T-helper 9 cell (primary cell): ENCODE measurements around the gene NDST3.
"Not testable (repeated sequence)": the region's sequence is repeated elsewhere in the genome, so short reads cannot be mapped to it uniquely, and the experiment has no call there.

Experiments
- DNase-seq: peaks from one replicate; pipeline ENCODE4 v3.0.0-alpha.2; 2020

The NDST3 gene

DNA sequence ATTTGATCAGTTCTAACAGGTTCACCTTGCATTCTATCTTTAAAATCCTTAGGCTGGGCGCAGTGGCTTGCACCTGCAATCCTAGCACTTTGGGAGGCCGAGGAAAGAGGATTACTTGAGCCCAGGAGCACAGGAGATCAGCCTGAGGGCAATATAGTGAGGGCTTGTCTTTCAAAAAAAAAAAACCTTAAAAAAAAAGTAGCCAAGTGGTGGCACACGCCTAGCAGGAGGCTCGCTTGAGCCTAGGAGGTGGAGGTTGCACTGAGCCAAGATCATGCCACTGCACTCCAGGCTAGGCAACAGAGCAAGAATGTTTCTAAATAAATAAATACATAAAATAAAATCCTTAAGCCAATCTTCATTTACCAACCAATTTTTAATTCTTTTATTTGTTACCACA, 243.0 kb downstream of the NDST3 start:
- DNase-seq = no peak

DNA sequence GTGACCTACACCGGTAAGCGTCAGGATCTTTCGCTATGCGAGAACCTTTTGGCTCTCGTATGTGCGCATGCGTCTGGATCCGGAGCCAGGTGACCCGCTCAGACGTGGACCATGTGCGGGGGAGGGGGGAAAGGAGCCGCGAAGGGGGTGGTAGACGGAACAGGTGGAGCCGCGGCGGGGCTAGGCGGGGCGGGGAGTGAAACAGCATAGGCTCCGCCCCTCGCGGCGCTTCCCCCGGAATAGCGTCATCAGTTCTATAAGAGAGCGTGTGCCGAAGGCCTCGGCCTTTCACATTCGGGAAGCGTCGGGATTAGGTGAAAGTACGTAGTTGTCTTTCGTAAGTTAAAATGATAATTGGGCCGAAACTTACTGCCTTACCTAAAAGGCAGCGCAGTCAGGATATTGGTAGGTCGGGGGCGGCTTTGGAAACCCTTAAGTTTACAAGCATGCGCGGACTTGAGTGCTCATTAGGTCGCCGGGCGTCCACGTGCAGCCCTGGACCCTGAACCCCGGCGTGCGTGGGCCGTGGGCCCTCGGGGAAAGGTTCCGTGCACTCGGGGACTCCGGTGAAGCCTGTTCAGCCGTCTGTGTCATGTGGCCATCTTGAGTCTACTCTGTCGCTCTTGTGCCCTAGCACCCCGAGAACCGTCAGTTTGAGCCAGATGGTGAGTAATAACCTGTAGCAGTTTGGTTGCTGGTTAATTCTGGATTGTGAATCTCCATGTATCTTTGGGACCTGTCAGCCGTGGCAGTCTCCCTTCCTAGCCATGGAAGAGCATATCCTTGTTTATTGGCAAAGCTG, 244.4 kb downstream of the NDST3 start:
- peak; percentile 98 for DNase-seq

DNA sequence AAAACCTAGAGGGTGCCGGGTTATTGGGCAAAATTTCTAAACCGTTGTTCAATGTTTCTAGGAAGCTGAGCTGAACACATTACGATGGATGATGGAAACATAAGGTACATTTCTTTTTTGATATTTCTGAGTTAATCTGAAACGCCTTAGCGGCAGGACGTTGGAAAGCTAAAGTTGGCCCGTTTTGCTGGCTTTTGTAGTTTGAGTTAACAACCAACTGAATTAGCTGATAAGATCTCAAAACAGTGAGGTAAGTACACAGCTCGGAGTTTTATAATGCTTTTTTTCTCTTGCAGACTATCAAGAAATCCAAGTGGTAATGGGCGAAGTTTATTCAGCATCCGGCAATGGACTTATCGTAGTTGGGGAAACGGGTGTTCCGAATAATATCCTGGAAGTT, 245.0 kb downstream of the NDST3 start:
- DNase-seq = no peak

DNA sequence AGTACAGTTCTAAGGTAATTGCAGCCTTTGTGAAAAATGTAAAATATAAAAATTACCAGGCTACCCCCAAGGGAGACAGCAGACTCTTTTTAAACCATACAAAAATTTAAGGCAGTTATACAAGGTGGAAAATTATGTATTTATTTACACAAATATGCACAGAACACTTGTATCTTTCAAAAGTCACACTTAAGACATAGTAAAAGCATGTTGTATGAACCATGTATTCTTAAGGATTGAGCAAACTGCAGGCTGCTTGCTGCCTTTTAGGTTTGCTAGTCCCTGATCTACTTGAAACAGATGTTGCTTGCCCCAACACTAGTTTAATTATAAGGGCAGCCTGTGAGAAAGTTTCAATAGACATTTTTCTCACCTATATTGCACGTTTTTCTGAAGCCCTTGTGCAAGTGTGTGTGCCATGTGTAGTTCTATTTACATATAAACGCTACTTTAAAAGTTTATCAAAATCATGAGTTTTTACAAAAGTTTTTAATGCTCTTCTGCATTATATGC, 245.7 kb downstream of the NDST3 start:
- no peak for DNase-seq

DNA sequence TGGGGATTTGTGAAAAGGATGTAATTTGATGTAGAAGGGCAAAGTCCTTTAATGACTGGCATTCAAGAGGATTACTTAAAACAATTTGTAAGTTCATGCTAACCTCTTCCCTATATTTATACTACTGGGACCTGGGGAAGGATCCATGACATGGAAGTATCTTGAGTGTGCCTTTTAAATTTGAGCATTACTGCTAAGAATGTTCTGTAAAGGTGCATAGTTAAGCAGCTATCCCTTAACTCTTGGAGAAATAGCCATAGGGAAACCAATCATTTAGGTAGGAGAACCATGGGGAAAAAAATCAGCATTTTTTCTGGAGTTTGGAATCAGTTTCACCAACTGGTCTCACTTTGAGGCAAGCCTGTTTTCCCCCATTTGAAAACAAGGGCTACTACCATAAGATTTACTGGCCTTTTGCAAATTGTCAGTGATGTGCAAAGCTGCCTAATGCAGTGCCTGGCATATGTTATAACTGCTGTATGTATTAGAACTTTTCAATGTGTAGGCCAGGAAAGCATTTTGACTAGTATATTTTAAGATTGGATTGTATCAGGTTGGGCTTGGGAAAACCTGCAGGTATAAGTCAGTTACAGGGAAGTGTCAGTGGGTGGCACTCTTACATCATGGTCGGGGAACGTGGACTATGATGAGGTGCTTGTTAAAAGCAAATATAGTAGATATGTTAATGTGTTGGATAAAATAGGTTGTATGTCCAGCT, 246.4 kb downstream of the NDST3 start:
- DNase-seq = peak; percentile 9

DNA sequence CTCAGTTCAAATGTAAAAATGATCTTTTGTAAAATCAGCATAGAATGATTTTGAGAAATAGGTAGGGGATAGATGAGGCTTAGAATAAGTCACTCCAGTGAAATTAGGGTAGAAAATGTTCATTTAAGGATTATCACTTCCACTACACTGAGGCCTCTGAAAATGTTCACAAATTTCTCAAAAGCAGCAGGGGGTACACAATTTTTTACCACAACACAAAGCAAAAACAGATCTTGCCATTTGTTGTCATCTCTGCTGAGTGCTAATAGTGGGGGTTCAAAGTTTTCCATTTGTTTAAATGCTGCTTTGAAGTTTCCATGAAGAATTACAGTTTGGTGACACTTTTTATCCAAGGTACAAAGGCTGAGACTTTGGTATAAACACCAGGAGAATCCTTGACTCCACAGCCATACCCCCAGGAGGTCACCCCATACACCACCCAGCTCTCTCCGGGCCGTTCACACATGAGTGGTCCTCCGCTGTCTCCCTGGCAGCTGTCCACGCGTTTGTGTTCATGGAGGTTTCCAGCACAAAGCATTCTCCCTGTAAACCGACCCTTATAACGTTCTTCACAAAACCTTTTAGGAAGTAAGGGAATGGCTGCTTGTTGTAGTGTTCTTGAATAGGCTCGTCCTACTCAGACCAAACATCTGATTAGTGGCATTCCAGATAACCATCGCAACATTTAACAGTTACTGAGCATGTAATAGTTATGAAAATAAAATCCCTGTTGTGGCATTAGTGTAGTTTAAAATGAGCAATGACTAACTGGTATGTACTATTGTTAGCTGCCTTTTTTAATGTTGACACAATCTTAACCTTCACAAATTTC, 247.5 kb downstream of the NDST3 start:
- no peak for DNase-seq

DNA sequence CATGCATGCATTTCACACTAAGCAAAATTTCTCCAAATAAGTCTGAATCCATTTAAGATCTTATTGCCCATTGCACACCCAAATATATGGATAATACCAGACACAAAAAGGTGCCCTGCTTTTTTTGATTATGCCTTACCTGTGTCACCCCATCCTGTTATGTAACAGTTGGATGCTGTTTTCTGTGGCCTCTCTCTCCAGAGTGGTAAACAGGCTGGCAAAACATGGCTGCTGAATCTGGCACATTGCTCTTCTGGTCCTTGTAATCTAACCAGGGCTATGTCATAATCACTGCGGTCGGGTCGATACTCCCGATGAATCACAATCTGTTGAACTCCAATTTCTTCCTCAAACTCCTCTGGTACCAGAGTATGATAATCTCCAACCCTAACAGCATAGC, 248.4 kb downstream of the NDST3 start:
- no peak for DNase-seq

DNA sequence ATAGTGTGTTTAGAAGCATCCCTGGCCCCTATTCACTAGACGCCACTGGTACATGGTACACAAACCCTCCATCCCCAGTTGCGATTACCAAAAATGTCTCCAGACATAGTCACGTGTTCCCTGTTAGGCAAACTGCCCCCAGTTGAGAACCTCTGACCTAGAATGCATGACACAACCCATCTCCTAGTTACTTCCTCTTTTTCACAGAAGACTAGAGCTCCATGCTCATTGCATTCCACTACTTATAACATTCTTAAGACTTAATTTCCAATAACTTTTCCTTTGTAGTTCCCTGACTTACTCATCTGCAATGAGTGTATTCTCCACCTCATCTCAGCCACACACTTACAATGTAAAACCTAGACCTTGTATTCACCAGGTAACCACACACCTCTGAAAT, 249.9 kb downstream of the NDST3 start:
- DNase-seq = no peak

DNA sequence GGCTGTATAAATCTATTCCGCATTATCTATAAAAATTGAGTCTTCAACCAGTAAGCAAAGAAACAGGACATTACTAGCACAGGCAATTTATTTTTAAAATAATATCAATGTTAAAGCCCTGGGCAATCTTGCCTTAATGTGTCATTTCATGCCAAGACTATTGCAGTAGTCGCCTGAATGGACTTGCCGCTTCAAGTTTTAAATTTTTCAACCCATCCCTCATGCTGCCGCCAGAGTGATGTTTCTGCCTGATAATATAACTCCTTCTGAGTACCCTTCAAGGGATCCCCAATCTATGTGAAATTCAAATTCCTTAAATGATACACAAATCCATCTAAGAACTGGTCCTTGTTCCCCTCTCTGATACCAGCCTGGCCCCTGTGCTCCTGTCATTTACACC, 251.6 kb downstream of the NDST3 start:
- DNase-seq = no peak

DNA sequence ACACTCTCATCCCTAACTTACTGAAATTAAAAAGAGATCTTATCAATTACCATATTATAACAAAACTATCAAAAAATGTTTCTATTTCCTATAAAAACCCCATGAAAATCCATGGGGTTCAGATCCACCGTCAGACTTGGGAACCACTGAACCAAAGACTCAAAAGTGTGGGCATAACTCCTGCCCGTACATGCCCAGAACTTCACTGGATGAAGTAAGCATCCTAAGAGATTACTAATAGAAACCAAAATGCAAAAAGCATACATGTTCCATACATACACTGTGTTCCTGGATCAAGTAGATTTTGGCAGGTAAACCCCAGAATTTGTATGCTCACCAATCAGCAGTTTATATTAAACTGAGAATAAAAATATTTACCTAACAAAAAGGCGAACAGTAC, 252.4 kb downstream of the NDST3 start:
- DNase-seq = no peak

DNA sequence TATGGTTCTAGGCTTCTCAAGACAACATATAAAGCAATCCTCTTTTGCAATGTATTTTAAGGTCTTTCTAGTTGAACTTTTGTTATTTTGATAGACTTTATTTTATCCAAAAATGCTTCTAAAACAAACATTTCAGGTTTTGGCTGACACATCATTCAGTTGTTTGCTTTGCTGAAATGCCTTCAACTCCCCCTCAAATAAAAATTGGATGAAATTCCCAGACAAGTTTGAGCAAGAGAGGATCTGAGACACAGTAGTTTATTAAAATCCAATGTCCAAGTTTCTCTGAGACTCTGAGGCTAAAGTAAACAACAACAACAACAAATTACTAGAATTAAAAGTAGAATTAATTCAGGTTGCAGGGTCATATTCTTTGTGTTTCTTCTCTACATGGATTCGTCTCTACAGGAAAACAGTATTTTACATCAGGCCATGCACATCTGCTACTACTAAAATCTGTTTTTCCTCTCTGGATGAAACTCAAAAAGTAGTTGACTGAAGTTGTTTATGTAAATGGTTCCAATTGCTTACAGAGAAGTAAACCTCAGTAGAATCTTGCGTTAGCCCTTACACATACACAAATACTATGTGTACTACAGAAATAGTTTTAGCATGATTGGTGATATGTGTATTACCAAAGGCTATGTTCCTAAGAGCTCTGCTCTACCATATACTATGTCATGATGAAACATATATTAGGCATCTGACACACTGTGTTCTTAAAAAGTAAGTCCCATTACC, 253.6 kb downstream of the NDST3 start:
- no peak for DNase-seq

DNA sequence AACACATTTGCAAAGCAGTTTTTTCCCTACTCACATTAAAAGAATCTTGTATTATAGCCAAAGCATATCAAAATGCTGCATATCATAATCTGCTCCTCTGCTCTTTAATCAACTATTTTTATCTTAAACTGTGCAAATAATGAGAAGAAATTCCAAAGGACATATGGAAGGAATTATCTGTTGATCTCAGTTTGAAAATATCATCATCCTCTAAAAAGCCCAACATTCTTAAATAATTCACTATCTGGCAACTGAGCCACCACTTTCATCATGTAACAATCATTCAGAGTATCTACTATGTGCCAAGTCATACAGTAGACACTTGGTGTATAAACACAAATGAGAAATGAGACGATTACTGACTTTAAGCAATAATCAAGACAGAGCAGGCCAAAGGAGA, 255.5 kb downstream of the NDST3 start:
- no peak for DNase-seq

DNA sequence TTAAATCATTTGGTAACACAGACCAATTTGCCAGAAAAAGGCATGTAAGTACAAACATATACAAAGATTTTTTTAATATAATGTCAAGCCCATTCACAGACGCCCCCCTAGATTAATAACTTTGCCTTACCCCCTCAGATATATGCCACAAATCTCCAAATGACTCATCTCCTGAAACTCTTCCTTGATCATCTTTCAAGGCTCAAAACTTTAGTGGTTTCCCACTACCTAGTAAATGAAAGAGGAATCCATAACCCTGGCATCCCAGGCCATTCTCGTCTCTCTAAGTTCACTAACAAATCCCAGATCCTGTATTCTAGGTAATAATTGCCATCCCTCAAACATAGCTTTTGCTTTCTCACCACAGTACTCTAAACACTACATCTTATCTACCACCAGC, 256.7 kb downstream of the NDST3 start:
- DNase-seq = no peak

DNA sequence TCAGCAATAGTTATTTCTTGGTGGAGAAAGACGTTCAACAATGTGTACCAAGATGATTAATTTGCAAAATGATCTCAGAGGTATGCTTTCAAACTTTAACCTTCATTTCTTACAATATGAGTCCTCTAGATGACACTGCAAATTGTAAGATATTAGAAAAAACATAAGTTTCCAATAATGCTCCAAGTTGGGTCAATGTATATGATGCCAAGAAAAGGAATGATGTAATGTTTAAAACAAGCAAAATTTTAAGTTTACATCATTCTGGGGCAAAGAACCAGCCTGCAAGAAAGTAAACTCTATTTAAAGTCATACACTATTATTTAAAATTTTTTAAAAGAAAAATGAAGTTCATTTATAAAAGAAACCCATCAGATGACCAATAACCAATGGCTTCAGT, 262.4 kb downstream of the NDST3 start:
- no peak for DNase-seq

DNA sequence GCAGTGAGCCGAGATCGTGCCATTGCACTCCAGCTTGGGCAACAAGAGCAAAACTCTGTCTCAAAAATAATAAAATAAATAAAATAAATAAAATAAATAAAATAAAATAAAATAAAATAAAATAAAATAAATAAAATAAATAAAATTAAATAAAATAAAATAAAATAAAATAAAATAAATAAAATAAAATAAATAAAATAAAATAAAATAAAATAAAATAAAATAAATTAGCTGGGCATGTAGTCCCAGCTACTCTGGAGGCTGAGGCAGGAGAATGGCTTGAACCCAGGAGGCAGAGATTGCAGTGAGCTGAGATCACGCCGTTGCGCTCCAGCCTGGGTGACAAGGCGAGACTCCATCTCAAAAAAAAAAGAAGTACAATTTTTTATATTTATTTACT, 265.3 kb downstream of the NDST3 start:
- DNase-seq = not testable (repeated sequence)

DNA sequence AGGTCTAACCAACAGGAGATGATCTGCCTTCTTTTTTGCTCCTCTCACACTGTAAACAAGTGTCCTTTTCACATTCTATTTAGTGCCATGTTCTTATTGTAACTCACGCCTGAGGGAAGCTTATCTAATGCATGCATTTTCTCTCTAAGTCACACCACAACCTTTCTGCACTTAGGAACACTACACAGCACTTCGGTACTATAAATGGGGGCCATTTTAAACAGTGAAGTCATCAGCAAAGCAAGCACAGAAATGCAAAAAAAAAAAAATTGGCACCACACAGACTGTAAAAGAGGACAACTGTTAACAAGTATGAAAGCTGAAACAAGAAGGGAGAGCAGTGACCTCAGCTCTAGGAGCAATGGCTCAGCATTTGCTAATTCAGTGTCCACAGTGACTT, 273.4 kb downstream of the NDST3 start:
- no peak for DNase-seq
